ENCODE results near the gene RGS11. TPM values are rescaled to one million over a fixed set of nuclear protein-coding genes. Genes with fewer than 3 reads are reported as not detected.

RGS11 gene
- total RNA-seq, 1 donor: 0.86 TPM

DNA sequence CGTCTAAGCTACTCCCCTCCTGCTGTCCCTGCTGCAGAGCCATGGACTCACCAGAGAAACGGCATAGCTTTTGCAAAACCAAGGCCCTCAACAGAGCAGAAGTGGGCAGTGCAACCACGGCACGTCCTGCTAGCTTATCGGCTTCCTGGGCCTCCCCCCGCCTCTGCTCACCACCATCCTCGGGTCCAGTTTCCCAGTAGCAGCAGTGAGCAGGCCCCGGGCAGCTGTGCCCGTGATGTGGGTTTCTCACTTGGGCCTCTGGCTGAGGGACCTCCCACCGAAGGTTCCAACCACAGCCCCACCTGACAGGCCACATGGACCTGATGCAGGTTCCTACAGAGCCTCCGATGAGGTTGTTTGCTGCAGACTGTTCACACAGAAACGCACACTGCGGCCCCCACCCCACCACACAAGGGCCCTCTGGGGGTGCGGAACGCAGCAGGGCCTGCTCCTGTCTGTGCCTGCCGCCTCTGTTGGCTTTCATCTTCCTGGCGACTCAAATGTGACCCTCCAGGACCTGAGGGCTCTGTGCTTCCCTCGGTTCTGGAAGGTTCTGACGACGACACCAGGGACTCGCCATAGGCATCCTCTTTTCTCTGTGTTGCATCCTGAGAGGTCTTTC is 32.1 kb upstream of the RGS11 start:
- TF ChIP-seq CTCF (IDR thresholded peaks at IDR 0.05; ENCODE audit: insufficient read depth, low read depth, low read length): no peak
- H3K4me3 ChIP-seq (ENCODE audit: low read depth, low read length): no peak overlapping the region
- no peak for DNase-seq (ENCODE audit: low read depth)

DNA sequence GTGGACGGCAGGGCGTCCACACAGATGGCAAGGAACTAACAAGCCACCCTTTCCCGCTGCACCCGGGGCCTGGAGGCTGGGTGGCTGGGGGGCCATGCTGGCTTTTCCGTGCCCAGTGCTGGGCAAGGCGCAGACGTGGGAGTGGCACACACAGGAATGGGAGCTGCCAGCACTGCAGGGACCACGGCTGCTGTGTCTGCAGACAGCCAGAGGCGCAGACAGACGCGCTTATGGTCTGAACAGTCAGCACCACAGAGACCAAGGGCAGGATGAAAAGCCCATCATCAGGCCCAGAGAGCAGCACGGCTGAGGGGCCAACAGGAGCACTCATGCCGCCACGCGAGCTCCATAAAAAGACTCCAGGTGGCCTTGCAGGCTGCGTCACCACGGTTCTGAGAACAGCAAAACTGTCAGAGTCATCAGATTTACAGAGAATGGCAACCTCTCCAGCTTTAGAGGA is 31.2 kb upstream of the RGS11 start:
- DNase-seq (ENCODE audit: low read depth): no peak
- H3K4me3 ChIP-seq (ENCODE audit: low read depth, low read length): no peak overlapping the region
- TF ChIP-seq CTCF (IDR thresholded peaks at IDR 0.05; ENCODE audit: insufficient read depth, low read depth, low read length): no peak

DNA sequence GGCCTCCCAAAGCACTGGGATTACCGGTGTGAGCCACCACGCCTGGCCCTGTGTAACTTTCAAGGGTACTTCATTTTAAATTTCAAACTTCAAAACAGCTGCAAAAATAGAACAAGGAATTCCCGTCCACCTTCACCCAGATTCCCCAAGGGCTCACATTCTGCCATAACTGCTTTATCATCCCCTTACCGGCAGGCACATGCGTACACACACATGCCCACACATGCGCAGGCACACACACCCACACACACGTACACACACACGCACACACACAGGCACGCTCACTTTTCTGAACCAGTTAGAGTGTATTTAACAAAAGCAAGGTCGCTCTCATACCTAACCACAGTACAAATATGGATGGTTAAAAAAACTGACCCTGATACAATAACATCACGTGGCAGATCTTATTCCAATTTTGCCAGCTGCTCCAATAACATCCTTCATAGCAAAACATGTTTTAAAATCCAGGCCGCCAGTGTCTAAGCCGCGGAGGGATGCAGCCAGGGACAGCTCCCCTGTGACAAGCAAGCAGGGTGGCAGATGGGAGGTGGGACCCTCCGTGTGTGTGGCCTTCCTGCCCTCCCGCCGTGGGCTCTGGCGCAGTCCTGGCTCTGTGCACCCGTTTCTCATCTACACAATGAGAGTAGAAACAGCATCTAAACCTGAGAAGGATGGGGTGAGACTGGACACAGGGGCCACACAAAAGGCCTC is 30.3 kb upstream of the RGS11 start:
- H3K4me3 ChIP-seq (ENCODE audit: low read depth, low read length): no peak overlapping the region
- no peak for TF ChIP-seq CTCF (IDR thresholded peaks at IDR 0.05; ENCODE audit: insufficient read depth, low read depth, low read length)
- no peak for DNase-seq (ENCODE audit: low read depth)

- DNase-seq (ENCODE audit: low read depth): peak; percentile 27
- TF ChIP-seq CTCF (IDR thresholded peaks at IDR 0.05; ENCODE audit: insufficient read depth, low read depth, low read length): peak; percentile 35
- H3K4me3 ChIP-seq (ENCODE audit: low read depth, low read length): no peak overlapping the region
These were observed 28.2 kb upstream of the RGS11 start for GRCh38 chr16:303760-304505.

GRCh38 chr16:301950-302349 is 26.2 kb upstream of the RGS11 start:
- H3K4me3 ChIP-seq (ENCODE audit: low read depth, low read length): no peak overlapping the region
- DNase-seq (ENCODE audit: low read depth): no peak
- no peak for TF ChIP-seq CTCF (IDR thresholded peaks at IDR 0.05; ENCODE audit: insufficient read depth, low read depth, low read length)

DNA sequence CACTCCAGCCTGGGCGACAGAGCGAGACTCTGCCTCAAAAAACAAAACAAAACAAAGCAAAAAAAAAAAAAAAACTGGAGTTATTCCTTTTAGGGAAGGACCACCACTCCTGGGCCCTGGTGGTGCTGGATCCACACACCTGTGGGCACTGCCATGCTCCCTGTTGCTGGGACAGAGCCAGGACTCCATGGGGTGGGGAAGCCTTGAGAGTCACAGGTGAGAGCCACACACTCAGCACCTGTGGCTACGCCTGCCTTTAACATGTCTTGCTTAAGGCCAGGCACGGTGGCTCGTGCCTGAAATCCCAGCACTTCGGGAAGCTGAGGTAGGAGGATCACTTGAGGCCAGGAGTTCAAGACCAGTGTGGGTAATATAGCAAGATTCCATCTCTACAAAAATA is 25.5 kb upstream of the RGS11 start:
- no peak overlapping the region for H3K4me3 ChIP-seq (ENCODE audit: low read depth, low read length)
- TF ChIP-seq CTCF (IDR thresholded peaks at IDR 0.05; ENCODE audit: insufficient read depth, low read depth, low read length): no peak
- no peak for DNase-seq (ENCODE audit: low read depth)

All from fibroblast of villous mesenchyme (primary cell).